Loucy (cell line): Measurements from ENCODE around the gene RUVBL1.

Experiments
- EZH2phosphoT487 ChIP-seq: fragments of 200-600 bp; IDR thresholded peaks from 2 replicates; pipeline ENCODE4 v1.6.1; 2018; ENCODE audit warnings: antibody characterized with exemption, mild to moderate bottlenecking, moderate library complexity, borderline replicate concordance
- TF ChIP-seq, protein P1 (sequence below): fragments of 200-600 bp; sonication (generic); conservative IDR thresholded peaks from 2 replicates; pipeline ENCODE4 v1.5.1; 2014; ENCODE audit warnings: mild to moderate bottlenecking, antibody characterized with exemption, low read length

DNA sequence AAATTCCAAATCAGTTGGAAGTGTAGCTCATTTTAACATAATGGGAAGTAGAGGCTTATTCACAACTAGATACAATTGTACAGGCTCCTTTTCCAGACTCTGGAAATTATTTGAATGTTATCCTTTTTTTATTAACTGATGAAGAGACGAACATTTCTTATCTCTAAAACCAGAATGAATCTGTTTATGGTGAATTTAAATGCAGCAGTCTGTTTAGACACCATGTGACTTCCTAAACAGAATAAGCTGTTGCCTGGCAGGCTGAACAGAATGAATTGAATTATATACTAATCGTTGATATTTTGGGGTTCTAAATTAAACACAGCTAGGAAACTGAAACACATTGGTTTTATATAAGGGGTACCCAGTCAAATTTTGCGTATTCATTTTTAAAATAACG is 67.4 kb downstream of the RUVBL1 start:
- TF ChIP-seq, protein P1, sequence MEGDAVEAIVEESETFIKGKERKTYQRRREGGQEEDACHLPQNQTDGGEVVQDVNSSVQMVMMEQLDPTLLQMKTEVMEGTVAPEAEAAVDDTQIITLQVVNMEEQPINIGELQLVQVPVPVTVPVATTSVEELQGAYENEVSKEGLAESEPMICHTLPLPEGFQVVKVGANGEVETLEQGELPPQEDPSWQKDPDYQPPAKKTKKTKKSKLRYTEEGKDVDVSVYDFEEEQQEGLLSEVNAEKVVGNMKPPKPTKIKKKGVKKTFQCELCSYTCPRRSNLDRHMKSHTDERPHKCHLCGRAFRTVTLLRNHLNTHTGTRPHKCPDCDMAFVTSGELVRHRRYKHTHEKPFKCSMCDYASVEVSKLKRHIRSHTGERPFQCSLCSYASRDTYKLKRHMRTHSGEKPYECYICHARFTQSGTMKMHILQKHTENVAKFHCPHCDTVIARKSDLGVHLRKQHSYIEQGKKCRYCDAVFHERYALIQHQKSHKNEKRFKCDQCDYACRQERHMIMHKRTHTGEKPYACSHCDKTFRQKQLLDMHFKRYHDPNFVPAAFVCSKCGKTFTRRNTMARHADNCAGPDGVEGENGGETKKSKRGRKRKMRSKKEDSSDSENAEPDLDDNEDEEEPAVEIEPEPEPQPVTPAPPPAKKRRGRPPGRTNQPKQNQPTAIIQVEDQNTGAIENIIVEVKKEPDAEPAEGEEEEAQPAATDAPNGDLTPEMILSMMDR: no peak
- no peak for TF ChIP-seq EZH2phosphoT487
